HG03139 (cell line): ENCODE data around the gene UGT1A5.

Experiments used
- ATAC-seq: cut with Tn5 transposase; IDR thresholded peaks from one replicate; pipeline ENCODE4 v1.9.1; 2021; ENCODE audit not compliant: unreplicated experiment

The UGT1A5 gene

DNA sequence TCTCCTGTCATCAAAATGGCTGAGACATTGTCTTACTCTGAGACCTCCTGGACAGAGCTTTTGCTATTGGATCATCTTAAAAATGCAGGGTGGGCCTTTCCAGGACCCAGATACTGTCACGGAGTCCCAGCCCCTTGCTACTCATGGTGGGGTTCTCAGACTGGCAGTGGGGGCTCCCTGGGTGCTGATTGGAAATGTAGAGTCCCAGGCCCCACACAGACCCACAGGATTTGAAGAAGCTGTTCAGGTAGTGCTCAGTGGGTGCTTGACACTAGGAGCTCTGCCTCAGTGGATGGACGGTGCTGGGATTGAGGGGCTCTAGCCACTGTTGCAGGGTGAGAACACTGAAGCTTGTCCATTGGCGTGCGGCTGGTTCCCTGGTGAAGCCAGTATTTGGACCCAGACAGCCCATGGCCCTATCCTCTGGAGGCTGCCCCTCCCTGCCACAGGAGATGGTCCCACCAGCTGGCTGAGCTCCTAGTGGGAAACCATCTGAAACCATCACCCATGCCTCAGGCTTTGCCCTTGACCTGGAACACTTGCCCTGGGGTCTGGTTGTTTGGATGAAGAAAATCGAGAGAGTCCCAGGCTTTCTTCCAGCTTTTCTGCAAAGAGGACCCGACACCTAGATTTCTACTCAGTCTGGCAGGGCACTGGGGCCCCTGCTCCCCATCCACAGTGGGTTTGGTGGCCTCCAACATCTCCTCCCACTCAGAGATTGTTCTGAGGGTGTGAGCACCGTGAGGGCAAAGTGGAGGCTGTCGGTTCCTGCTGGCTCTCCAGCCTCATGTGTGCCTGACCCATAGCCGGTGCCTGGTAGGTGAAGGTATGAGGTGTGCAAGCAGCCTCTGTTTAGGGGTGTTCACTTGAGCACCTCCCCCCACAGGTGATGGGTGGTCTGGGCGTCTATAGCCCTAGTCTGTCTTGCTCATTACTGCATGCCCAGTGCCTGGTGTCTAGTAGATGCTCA lies 95.5 kb downstream of the UGT1A5 start:
- no peak for ATAC-seq

DNA sequence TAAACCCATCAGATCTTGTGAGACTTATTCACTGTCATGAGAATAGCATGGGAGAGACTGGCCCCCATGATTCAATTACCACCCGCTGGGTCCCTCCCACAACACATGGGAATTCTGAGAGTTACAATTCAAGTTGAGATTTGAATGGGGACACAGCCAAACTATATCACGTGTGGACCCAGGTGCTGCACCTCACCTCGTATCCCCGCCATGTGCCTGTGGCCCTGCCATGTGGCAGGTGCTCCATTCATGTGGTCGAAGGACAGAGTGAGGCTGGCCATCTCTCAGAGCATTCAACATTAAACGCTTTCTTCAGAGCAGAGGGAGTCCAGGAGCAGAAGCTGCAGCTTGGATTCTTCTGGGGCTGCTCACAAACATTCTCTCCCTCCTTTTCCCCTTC lies 97.7 kb downstream of the UGT1A5 start:
- no peak for ATAC-seq

DNA sequence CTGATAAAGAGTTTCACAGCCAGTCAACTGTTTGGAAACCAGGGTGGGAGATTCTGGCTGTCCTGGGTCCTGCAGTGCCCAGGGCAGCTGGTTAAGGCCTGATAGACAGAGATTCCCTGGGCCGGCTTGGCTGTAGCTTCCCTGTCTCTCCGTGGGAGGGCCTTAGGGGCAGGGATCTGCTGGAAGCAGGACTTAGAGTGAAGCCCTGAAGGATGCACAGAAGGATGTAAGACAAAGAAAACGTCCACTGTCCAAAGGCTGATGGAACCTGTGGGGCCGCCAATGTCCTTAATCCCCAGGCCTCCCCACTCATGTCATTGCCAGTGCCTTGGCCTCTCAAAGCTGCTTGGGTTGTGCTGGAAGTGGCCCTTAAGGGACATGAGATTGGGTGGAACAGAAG lies 98.4 kb downstream of the UGT1A5 start:
- ATAC-seq = no peak

DNA sequence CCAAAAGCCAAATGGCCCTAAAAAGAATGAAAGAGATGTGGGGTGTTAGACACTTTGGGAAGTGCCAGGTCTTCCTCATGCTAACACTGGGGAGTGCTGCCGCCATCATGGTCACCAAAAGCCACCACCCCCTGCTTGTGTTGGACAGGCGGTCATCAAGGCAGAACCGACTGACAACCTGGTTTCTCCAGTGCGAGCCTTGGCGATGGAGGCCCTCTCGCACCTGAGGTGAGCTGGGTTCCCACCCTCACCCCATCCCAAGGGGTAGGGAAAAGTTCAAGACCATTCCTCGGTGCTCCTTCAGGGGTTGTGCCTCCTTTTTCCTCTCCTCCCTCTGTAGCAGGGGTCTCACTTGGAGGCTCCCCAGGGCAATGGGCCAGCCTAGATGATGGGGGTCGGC lies 99.0 kb downstream of the UGT1A5 start:
- ATAC-seq = no peak

DNA sequence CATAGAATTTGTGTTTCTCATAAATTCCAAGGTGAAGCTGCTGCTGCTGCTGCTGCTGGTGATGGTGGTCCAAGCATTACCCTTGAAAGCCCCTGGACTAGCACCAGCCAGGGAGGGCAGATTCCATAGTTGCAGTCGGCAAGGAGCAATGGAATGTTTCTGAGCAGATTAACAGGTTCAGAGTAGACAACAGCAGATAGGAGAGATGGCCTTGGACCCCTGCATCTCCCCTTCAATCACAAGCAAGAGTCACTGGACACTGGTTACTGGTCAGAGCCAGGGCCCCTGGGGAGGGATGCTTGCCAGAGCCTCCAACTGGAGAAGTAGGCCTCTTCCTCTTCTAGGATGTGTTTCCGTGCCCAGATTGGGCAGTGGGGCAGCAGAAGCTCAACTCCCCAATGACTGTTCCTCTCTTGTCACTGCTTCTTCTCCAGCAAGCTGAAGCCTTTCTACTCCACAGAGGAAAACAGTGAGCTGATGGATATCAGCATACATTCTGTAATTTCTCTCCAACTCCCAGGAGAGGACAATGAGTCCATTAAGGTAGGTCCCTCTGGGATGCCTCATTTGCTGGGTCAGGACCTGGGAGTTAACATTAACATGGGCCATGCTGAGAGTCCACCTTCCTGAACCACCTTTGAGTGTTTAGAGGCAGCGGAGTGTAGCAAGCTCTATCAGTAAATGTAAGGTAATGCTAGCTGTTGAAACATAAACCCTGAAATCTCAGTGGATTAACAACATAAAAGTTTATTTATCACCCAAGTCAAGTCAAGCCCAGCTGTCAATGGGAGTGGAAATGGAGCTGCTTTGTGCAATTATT lies 100.7 kb downstream of the UGT1A5 start:
- no peak for ATAC-seq

DNA sequence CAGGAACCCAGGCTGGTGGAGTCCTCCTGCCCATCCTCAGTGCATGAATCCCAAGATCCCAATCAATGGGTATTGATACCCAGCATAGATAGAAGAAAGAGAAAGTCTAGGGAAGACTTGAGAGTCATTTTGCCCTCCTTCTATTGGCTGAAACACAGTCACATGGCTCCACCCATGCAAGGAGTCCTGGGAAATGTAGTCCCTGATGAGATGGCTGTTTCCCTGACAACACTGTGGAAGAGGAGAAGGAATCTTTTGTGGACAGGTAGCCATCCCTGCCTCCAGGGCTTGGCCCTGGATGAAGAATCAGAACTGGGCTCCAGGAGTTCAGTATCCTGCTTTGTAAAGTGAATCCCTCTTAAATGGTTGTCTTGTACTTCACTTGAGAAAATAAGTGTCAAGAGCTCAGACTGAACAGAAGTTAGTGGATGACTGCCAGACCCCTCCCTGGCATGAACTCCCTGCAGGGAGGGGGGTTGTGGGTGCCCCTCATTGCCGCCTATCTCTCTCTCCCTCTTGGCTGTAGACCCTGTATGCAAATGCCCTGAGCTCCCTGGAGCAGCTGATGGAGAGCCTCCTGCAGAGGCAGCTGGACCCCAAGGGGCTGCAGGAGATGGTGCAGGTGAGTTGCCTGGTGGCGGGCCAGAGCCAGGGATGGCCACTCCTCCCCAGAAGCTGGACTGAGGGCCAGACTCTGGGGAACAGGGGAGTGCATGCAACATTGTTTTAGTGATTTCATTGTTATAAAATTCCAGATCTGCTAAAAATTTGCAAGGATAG lies 101.5 kb downstream of the UGT1A5 start:
- no peak for ATAC-seq

DNA sequence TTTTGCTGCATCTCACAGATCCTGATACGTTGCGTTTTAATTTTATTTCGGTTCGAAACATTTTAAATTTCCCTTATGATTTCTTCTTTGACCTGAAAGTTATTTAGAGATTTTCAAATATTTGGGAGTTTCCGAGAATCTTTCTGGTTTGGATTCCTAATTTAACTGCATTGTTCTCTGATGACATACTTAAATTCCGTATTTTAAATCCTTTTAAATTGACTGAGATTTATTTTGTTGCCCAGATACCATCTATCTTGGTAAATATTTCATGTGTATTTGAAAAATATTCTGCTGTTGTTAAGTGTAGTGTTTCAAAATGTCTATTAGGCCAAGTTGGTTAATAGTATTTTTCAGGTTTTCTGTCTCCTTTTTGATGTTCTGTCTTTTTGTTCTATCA lies 103.2 kb downstream of the UGT1A5 start:
- no peak for ATAC-seq

DNA sequence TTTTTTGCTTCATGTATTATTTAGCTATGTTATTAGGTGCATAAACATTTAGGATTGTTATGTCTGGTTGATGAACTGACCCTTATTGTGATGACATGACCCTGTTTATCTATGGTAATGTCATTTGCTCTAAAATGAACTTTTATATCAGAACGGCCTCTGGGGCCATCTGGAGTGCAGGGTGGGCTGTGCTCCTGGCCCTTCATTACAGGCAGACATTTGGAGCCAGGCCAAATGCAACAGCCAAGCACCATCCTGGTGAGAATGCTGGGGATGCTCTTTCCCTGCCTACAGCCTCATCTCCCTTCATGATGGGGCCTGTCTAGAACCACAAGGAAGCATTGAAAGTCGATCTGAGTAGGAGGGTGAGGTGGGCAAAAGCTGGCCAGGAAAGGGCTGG lies 103.6 kb downstream of the UGT1A5 start:
- no peak for ATAC-seq

DNA sequence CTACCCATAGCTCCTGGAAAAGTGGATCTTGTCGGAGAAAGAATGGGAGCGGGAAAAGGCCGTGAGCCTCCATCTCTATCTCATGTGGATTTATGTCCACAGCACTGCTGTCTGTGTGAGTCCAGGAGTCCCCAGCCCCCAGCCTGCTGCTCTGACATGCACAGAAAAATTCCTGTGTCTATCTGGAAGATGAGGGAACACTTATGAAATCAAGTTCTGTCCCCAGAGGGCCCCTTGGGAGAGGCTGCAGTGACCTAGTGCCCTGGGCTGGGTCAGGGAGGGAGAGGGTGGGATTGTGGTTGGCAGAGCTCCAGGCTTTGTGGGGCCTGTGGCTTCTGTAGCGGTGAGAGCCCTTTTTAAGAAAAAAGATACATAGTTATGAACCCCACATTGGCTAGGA lies 104.1 kb downstream of the UGT1A5 start:
- no peak for ATAC-seq

DNA sequence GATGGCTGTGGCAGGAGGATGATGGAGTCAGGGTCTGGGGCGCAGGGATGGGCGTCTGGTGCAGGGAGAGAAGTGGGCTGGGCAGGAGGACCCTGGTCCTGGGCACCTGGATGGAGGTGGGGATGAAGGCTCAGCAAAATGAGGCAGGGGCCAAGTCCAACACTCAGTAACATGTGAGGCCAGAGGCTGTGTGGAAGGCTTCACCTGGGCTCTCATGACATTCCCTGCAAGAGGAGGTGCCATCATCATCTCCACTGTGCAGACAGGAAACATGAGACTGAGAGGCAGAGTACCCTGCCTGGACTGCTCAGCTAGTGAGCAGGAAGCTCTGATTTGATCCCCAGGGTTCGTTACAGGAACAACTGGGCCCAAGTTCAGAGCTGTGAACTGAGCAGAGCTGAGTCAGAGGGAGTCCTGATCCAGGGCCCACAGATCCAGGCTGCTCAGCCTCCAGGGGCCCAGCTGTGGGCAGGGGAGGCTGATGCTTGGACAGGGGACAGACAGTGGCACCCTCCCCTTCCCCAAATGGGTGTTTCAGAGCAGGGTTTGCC lies 104.7 kb downstream of the UGT1A5 start:
- no peak for ATAC-seq

DNA sequence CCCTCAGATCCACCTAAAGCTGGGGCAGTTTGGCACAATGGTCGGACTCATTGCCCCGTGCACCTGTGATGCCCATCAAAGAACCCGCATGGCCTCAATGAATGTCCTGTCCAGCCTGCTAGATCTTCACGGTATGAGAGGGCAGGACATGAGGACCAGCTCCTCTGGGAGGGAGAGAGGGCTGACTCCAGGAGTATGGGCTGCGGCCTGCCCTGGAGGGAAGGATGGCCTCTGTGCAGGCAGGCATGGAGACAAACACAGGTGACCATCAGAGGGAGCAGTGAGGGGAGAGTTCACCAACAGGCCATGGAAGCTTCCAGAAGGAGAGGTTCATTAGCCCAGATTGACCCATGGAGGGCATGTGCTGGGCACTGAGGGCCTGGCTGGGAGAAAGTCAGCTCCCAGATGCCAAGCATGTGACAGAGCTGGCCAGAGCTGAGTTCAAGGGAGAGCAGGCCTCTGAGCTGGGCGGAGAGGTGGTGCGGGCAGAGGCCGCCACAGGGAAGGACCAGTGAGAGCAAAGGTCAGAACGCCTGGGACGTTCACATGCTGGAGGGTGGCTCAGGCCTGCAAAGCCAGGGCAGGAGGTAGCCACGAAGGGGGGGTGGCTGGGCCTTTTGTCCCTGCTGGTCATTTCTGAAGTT lies 105.4 kb downstream of the UGT1A5 start:
- ATAC-seq = no peak

DNA sequence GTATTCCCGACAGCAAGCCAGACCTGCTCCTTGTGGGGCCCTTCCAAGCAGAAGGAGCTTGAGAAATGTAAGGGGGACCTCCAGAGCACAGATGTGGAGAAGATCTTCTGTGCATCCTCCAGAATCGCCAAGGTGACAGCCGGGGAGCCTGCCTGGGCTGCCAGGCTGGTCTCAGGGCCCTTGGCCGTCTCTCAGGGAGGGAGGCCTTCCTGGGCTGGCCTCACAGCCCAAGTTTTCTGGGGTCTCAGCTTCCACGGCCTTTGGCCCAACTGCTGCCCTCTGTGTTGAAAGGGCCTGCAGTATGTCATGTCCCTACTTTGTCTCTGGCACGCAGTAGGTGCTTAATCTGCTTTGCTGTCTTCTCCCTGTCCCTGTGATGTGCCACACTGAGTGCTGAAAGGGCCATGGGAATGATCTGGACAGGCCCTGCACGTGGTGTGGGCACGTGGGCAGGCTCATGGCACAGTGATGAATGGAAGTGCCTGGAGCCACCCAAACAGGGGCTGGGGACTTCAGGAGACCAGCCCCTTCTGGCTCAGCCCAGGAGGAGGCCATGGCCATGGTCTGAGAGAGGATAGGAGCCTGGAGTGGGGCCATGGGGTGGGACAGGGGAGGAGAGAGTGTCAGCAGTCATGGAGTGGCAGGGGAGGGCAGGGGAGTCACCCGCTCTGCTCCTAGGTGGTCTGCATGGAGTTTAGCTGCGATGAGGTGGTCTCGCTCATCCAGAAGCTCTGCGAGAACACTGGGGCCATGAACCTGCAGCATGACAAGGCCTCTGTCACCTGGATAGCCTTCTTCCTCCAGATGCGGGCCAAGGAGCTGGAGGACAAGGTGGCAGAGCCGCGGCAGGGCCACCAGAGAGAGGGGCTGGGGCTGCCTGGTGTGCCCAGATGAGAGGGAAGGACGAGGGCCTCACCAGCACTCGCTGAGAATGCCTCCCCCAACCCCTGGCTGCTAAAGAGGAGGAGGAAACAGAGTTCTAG lies 106.2 kb downstream of the UGT1A5 start:
- no peak for ATAC-seq

DNA sequence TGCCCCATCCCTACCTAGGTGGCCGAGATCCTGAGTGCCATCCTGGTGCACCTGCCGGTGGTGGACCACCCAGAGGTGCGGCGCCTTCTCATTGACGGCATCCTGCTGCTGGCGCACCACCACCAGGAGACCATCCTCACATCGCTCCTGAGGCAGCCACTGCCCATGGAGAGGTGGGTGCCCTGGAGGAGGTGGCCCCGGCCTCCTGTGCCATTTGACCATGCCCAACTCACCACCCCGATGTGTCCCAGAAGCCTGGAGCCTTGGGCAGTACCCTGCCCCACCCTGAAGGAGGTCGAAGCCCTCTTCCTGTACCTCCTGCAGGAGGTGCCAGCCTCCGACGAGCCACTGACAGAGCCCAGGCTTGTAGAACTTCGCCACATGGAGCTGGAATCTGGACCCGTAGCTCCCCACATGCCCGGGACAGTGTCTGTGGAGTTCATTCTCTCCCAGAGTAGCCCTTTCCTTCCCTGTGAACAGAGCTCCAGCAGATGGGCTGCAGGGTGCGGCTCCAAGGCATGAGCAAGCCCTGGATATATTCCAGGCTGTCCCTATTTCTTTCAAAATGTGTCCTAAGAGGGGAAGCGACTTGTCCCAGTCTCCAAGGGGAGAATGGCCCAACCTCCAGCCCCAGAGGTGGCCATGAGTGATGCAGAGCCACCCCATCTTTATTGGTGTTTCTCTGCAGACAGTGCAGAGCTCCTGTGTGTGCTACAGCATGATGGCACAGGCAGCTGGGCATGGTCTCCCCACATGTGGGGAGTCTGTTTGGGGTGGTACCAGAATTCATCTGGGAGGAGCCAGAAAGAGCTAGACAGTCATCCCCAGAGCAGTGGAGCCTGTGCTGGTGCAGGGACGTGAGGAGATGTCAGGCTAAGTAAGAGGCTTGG lies 107.4 kb downstream of the UGT1A5 start:
- no peak for ATAC-seq

DNA sequence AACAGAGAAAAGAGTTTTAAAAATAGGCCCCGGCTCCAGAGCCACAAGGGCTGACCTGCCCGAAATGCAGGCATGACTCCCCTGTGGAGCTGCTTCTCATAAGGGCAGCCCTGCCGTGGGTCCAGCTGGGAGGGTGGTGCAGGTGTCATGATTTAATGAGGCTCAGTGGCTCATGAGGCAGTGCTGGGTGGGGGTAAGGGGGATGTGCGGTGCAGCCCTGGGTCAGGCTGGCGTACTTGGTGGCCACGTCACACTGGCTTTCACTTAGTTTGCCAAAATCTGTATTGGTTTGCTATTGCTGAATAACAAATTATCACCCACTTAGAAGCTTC lies 108.0 kb downstream of the UGT1A5 start:
- ATAC-seq = no peak

DNA sequence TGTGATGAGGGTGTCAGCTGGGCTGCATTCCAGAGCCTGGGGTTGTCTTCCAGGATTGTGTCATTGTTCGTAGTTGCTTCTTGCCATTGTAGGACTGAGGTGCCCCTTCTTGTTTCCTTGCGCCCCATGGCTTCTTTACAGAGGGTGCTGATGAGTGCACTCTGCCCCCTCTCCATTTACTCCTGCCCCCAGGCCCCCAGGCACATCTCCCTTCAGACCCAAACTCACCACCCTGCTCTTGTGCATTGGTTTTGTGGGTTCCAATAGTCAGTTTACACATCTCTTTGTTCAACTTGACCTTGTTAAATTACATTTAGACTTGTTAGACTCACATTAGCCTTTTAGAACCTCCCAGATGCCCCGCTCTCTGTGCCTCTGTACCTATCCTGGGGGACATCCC lies 108.5 kb downstream of the UGT1A5 start:
- ATAC-seq = no peak

DNA sequence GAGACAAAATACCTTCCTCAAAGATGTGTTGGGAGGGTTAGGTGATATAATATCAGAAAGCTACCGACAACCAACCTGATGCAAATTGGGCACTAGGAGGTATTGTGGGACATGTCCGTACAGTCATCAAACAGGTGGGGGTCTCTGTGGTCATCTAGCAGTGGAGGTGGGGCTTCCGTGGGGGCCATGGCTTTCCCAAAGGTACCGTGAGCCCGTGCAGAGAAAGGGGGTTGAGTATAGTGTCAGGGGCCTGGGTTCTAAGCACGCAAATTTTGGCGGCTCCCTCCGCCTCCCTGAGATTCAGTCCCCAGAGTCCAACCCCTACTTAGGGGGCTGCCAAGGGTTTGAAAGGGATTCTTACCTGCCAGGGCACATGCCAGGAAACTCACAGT lies 109.0 kb downstream of the UGT1A5 start:
- ATAC-seq = no peak

DNA sequence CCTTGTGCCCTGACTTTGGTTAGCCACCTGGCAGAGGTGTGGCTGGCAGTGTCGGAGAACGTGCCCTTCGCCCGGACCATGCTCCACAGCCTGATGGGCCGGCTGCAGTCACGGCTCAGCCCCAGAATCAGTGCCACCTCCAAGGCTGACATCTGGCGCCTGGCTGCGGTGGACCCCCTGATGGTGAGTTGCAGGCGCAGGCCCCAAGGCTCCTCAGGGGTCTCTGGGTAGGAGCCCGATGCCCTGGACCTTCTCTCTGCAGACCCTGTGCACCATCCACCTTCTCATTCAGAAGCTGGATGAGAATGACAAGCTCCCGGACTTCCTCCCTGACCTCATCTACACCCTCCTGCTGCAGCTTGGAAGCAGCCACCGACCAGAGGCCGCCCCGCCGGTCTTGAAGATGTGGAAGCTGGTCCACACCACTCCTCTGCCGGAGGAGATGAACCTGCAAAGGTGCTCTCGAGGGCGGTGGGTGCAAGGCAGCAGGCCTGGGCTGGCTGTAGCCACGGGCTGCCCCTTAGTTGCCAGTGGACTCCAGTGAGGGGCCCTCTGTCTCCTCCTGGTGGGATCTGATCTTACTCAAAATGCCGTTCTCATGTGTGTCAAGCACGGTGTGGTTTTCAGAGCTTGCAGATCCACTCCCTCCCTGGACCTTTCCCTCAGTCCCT lies 109.5 kb downstream of the UGT1A5 start:
- ATAC-seq = no peak
